HL-60 (cell line): ENCODE measurements around the gene PLG.

Experiments
- DNase-seq, 2 experiments: peaks; one replicate each; pipeline ENCODE4 v3.0.0-alpha.2; 2010 to 2020; ENCODE audit warnings: low read depth in 1 of 2, low spot score in 1 of 2
- H3K27ac ChIP-seq: fragments of 250-450 bp; sonication (Bioruptor Pico); replicated peaks from 2 replicates; pipeline ENCODE4 v1.5.1; 2020; ENCODE audit warnings: mild to moderate bottlenecking, moderate library complexity
- H3K27me3 ChIP-seq: fragments of 250-450 bp; sonication (Bioruptor Pico); 2 replicates; pipeline ENCODE4 v1.5.1; 2021; ENCODE audit warnings: mild to moderate bottlenecking, moderate library complexity; ENCODE audit not compliant: insufficient read depth, poor library complexity, severe bottlenecking
- H3K4me3 ChIP-seq: replicated peaks from 2 replicates; pipeline ENCODE4 v1.5.1; 2011; ENCODE audit warnings: mild to moderate bottlenecking, control low read depth, low read length; ENCODE audit not compliant: insufficient read depth
- CTCF ChIP-seq: IDR thresholded peaks from one replicate; pipeline ENCODE4 v1.5.1; 2011; ENCODE audit warnings: low read length, control low read depth, inconsistent platforms; ENCODE audit not compliant: insufficient read depth
- GABPA ChIP-seq: IDR thresholded peaks from 2 replicates; pipeline ENCODE4 v1.6.1; 2012; ENCODE audit warnings: low read depth
- POLR2AphosphoS5 ChIP-seq: IDR thresholded peaks from 2 replicates; pipeline ENCODE4 v1.6.1; 2012; ENCODE audit warnings: low read depth
- REST ChIP-seq: IDR thresholded peaks from 2 replicates; pipeline ENCODE4 v1.6.1; 2012; ENCODE audit warnings: low read depth; ENCODE audit not compliant: insufficient replicate concordance
- SPI1 ChIP-seq: IDR thresholded peaks from 2 replicates; pipeline ENCODE4 v1.6.1; 2012; ENCODE audit warnings: low read depth, mild to moderate bottlenecking, borderline replicate concordance

Gene PLG

GRCh38 chr6:160685762-160686450 lies 16.1 kb upstream of the PLG start:
- Histone ChIP-seq H3K27me3 (no peaks in the 10 kb centered on the region), H3K4me3 (no peak overlapping the region), H3K27ac (no peak overlapping the region)
- DNase-seq = no peak
- no peak for TF ChIP-seq CTCF
- no peak for TF ChIP-seq SPI1
- TF ChIP-seq GABPA = no peak
- TF ChIP-seq POLR2AphosphoS5 = no peak
- no peak for TF ChIP-seq REST

- DNase-seq = no peak
- Histone ChIP-seq H3K27ac (no peak overlapping the region), H3K27me3 (no peaks in the 10 kb centered on the region), H3K4me3 (no peak overlapping the region)
- TF ChIP-seq GABPA (no peak), SPI1 (no peak), CTCF (no peak), POLR2AphosphoS5 (no peak), REST (no peak)
These were observed 11.6 kb upstream of the PLG start for GRCh38 chr6:160690458-160690857.

- H3K27me3 ChIP-seq = no peaks in the 10 kb centered on the region
- TF ChIP-seq POLR2AphosphoS5 (no peak), CTCF (no peak), GABPA (no peak), SPI1 (no peak), REST (no peak)
- DNase-seq = no peak
- no peak overlapping the region for H3K4me3 ChIP-seq
- H3K27ac ChIP-seq = no peak overlapping the region
These were observed 10.4 kb upstream of the PLG start for GRCh38 chr6:160691617-160692016.
